Gastrocnemius medialis (tissue), 4 donors: ENCODE measurements around the gene OBSCN. TPM values are rescaled to one million over a fixed set of nuclear protein-coding genes. Genes with fewer than 3 reads are reported as not detected.

ENCODE experiments used
- ATAC-seq, 2 donors: fragments of 150-250 bp; one replicate each; pipeline ENCODE4 v1.9.1; 2016
- DNase-seq, 2 donors: peaks; one replicate each; pipeline ENCODE4 v3.0.0-alpha.2; 2019
- H3K27ac ChIP-seq, 4 donors: fragments of 200-600 bp; sonication (generic); 1 replicate in 1 of 4; 2 replicates in 3 of 4; pipeline ENCODE4 v1.5.1; 2016 to 2018; ENCODE audit warnings: mild to moderate bottlenecking in 2 of 4, moderate library complexity in 1 of 4
- H3K27me3 ChIP-seq, 3 donors: fragments of 200-600 bp; sonication (generic) in 2 of 3; 1 replicate in 1 of 3; 2 replicates in 2 of 3; pipeline versions ENCODE4 v1.5.1 to v1.6.0; 2016 to 2019; ENCODE audit warnings: mild to moderate bottlenecking in 1 of 3, moderate library complexity in 1 of 3
- H3K36me3 ChIP-seq, 2 donors: fragments of 200-600 bp; sonication (generic) in 1 of 2; one replicate each; pipeline ENCODE4 v1.5.1; 2017 to 2018
- H3K4me1 ChIP-seq, 2 donors: fragments of 200-600 bp; sonication (generic) in 1 of 2; one replicate each; pipeline ENCODE4 v1.5.1; 2016 to 2017; ENCODE audit warnings: mild to moderate bottlenecking in 2 of 2
- H3K4me3 ChIP-seq, 4 donors: fragments of 200-600 bp; sonication (generic) in 3 of 4; 1 replicate in 1 of 4; 2 replicates in 3 of 4; pipeline ENCODE4 v1.5.1; 2016 to 2019; ENCODE audit warnings: mild to moderate bottlenecking in 2 of 4
- H3K9me3 ChIP-seq, 3 donors: fragments of 200-600 bp; sonication (generic) in 2 of 3; 1 replicate in 1 of 3; 2 replicates in 2 of 3; pipeline ENCODE4 v1.5.1; 2016 to 2019
- POLR2A ChIP-seq, 2 donors: fragments of 450-650 bp; IDR thresholded peaks; one replicate each; pipeline ENCODE4 v1.6.1; 2017; ENCODE audit warnings: antibody characterized with exemption in 2 of 2, mild to moderate bottlenecking in 2 of 2, moderate library complexity in 2 of 2
- in situ Hi-C, 4 donors: fragments of 200-750 bp; cut with MboI; loops; one replicate each; pipeline versions ENCODE4 v1.15.0 to v1.8.0; 2017; ENCODE audit warnings: low sequenced_read_pairs in 4 of 4
- intact Hi-C: fragments of 100-400 bp; cut with DNase I; formaldehyde crosslinking; loops from one replicate; pipeline ENCODE4 v1.15.1; 2023; ENCODE audit warnings: low total_unique reads
- total RNA-seq, 4 donors: library from RNA; depleted of rRNA; stranded (reverse); fragments of >200 nt; gene quantifications; one replicate each; pipeline versions ENCODE4 v1.1.0 to v1.2.3, GENCODE V29; 2016
- TF ChIP-seq, protein P1 (sequence below), 5 experiments: fragments of 450-650 bp in 3 of 5; fragments of 200-600 bp in 2 of 5; sonication (generic) in 2 of 5; IDR thresholded peaks in 4 of 5; conservative IDR thresholded peaks in 1 of 5; 1 replicate in 4 of 5; 2 replicates in 1 of 5; pipeline ENCODE4 v1.5.1; 2016 to 2019; ENCODE audit warnings: antibody characterized with exemption in 5 of 5, mild to moderate bottlenecking in 3 of 5, moderate library complexity in 3 of 5

The OBSCN gene
- total RNA-seq, 4 donors from 2014 or later = 798 to 1,571 (median 1,162) TPM

DNA sequence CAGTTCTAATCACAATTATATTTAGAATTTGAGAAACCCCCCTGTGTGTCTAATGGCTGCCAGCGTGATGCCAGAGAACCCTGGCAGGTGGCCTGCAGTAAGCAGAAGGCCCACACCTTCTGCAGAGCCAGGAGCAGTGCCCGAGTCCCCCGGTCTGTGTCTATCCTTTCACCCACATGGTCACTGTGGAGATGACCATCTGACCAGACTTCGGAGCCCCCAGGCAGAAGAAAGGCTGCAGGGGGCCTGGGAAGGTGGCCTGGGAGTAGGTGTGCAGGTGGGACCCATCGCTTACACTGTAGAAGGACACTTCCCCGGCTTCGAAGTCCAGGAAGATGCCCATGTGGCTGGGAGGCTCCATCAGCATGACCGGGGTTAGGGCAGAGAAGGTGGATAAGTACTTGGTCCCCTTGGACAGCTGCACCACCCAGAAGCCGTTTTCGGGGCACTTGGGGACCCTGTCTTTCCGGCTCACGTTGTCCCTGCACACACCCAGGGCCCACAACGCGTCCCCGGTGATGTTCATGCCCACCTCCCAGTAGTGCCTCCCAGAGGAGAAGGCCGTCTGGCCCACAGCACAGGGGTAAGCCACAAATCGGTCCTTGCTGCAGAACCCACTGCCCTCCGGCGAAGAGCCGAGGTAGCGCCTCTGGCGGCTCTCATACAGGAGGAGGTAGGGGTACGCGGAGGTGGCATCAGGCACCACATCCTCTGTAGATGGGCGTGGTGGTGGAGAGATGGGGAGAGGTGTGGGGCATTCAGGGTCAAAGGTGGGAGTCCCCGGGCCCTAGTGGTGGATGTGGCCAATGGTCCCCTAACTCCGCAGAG, 200.4 kb downstream of the OBSCN start:
- no peak for TF ChIP-seq POLR2A (IDR thresholded peaks at IDR 0.05)
- TF ChIP-seq, protein P1, sequence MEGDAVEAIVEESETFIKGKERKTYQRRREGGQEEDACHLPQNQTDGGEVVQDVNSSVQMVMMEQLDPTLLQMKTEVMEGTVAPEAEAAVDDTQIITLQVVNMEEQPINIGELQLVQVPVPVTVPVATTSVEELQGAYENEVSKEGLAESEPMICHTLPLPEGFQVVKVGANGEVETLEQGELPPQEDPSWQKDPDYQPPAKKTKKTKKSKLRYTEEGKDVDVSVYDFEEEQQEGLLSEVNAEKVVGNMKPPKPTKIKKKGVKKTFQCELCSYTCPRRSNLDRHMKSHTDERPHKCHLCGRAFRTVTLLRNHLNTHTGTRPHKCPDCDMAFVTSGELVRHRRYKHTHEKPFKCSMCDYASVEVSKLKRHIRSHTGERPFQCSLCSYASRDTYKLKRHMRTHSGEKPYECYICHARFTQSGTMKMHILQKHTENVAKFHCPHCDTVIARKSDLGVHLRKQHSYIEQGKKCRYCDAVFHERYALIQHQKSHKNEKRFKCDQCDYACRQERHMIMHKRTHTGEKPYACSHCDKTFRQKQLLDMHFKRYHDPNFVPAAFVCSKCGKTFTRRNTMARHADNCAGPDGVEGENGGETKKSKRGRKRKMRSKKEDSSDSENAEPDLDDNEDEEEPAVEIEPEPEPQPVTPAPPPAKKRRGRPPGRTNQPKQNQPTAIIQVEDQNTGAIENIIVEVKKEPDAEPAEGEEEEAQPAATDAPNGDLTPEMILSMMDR (IDR thresholded peaks at IDR 0.05 in 4 of 5, conservative IDR thresholded peaks at IDR 0.05 in 1 of 5) = no peak
- no peaks in the 10 kb centered on the region for H3K36me3 ChIP-seq
- peaks cover 12 to 19% of the 10 kb centered on the region in 2 donors for H3K4me1 ChIP-seq
- H3K27me3 ChIP-seq = no peaks in the 10 kb centered on the region
- no peak overlapping the region for H3K4me3 ChIP-seq
- DNase-seq (peak in 1 of 2 donors; percentile 13), ATAC-seq (no peak)
- intact Hi-C loops = loop anchor here (10.0 kb wide), 1 partner anchor 303 kb away; the partner anchor contains the start of genes C1orf35 and MRPL55
- in situ Hi-C loops = no loop called here
- H3K9me3 ChIP-seq = no peaks in the 10 kb centered on the region
- H3K27ac ChIP-seq = no peak overlapping the region

DNA sequence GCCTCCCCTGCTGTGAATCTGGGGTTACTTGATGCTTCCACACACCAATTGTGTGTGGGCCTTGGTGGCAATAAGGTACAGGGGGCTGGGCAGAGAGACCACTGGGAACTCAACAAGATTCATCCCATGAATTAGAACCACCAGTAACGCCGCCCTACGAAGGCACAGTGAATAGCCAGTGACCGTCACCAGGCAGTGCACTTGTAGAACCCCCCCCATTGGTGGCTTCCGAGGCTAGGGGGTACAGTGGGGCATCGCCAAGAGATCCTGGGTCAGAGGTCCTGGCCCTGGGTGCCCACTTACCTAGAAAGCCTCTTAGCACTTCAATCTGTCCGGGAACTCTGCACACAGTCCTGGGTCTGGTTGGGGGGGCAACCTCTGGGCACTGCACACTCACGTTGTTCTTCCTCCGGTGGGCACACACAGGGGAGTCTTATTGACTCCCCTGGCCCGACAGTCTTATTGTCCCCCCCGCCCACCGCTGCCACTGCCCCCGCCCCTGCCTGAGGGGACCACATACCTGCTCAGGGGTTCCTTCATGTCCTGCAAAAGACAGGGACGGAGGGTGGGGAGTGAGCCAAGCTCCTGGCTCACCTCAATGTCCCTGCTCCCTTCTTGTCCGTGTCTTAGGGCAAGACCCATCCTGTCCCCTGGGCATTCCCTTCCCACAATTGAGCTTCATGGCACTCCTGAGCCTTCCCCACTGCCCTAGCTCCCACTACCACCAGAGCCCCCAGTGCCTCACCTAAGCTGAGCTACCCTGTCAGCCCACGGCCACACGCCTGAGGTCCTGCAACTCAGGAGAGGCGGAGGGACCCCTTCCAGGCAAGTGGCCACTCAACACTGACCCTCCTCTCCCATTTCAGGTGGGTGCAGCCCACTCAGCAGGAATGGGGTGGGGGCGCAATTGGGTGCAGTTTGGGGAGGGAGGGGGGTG, 201.3 kb downstream of the OBSCN start:
- Histone ChIP-seq H3K36me3 (no peaks in the 10 kb centered on the region), H3K4me1 (peaks cover 12 to 19% of the 10 kb centered on the region in 2 donors), H3K27me3 (no peaks in the 10 kb centered on the region), H3K9me3 (no peaks in the 10 kb centered on the region), H3K27ac (no peak overlapping the region), H3K4me3 (no peak overlapping the region)
- intact Hi-C loops (loop anchor here (10.0 kb wide), 1 partner anchor 304 kb away; the partner anchor contains the start of genes C1orf35 and MRPL55), in situ Hi-C loops (no loop called here)
- ATAC-seq = no peak
- peak in 1 of 2 donors; percentile 10 for DNase-seq
- TF ChIP-seq, protein P1 (IDR thresholded peaks at IDR 0.05 in 4 of 5, conservative IDR thresholded peaks at IDR 0.05 in 1 of 5) = no peak
- no peak for TF ChIP-seq POLR2A (IDR thresholded peaks at IDR 0.05)

DNA sequence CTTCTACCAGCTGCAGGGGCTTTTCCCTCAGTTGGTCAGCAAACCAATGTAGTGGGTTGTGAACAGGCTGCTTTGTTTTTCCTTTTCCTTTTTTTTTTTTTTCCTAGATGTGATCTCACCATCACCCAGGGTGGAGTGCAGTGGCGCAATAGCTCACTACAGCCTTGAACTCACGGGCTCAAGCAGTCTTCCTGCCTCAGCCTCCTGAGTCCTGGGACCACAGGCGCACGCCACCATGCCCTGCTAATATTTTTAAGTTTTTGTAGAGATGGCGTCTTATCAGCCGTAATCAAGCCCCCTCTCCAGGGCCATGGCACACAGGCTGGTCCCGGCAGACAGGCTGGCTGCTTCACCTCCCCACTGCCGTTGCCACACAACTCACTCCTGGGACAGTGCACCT, 202.2 kb downstream of the OBSCN start:
- intact Hi-C loops = no loop called here
- Histone ChIP-seq H3K27ac (no peak overlapping the region), H3K27me3 (peaks cover 1 to 6% (median 3%) of the 10 kb centered on the region in 3 donors), H3K9me3 (no peaks in the 10 kb centered on the region), H3K4me3 (no peak overlapping the region), H3K36me3 (no peaks in the 10 kb centered on the region), H3K4me1 (peaks cover 8 to 17% of the 10 kb centered on the region in 2 donors)
- DNase-seq (peak in 1 of 2 donors; percentile 17), ATAC-seq (no peak)
- in situ Hi-C loops = no loop called here
- TF ChIP-seq, protein P1 (IDR thresholded peaks at IDR 0.05 in 4 of 5, conservative IDR thresholded peaks at IDR 0.05 in 1 of 5) = no peak
- TF ChIP-seq POLR2A (IDR thresholded peaks at IDR 0.05) = no peak

DNA sequence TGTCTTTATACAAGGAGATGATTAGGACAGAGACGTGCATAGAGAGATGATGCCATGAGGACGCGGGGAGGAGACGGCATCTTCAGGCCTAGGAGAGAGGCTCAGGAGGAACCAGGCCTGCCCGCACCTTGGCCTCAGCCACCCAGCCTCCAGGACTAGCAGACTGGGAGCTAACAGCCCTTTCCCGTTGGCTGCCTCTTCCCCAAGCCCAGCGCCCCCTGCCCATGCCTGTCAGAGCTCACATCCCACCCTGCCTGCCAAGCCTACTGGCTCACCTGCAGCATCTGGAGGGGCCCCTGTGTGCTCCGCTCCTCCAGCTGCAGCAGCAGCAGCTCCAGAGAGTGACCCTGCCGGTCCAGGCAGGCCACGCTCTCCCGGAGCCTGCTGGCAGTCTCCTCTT, 202.8 kb downstream of the OBSCN start:
- ATAC-seq (no peak), DNase-seq (peak in 1 of 2 donors; percentile 3)
- intact Hi-C loops = no loop called here
- TF ChIP-seq POLR2A (IDR thresholded peaks at IDR 0.05) = no peak
- TF ChIP-seq, protein P1 (IDR thresholded peaks at IDR 0.05 in 4 of 5, conservative IDR thresholded peaks at IDR 0.05 in 1 of 5) = no peak
- Histone ChIP-seq H3K27ac (no peak overlapping the region), H3K27me3 (peaks cover 8 to 13% (median 9%) of the 10 kb centered on the region in 3 donors), H3K36me3 (no peaks in the 10 kb centered on the region), H3K9me3 (no peaks in the 10 kb centered on the region), H3K4me3 (no peak overlapping the region), H3K4me1 (peaks cover 1 to 11% of the 10 kb centered on the region in 2 donors)
- in situ Hi-C loops = no loop called here
